SK-N-MC (cell line): ENCODE measurements around the gene ABLIM2.

Experiments
- DNase-seq: peaks from one replicate; pipeline ENCODE4 v3.0.0-alpha.2; 2011; ENCODE audit warnings: low read depth, low spot score
- H3K27ac ChIP-seq: fragments of 200-600 bp; sonication (generic); 2 replicates; pipeline ENCODE4 v1.5.1; 2016; ENCODE audit warnings: mixed run types
- H3K36me3 ChIP-seq: fragments of 200-600 bp; sonication (generic); 2 replicates; pipeline ENCODE4 v1.6.1; 2017; ENCODE audit warnings: antibody characterized with exemption, low read length, mixed read lengths; ENCODE audit not compliant: insufficient read depth
- H3K4me3 ChIP-seq: fragments of 200-600 bp; sonication (generic); 2 replicates; pipeline ENCODE4 v1.5.1; 2016
- H3K9ac ChIP-seq: fragments of 200-600 bp; sonication (generic); 2 replicates; pipeline ENCODE4 v1.8.0; 2017; ENCODE audit warnings: mixed run types, mixed read lengths; ENCODE audit not compliant: insufficient read length
- H3K9me3 ChIP-seq: fragments of 200-600 bp; sonication (generic); 2 replicates; pipeline ENCODE4 v1.6.1; 2017; ENCODE audit warnings: low read depth, mild to moderate bottlenecking, antibody characterized with exemption, low read length, moderate library complexity, mixed read lengths
- EZH2 ChIP-seq: fragments of 200-600 bp; sonication (generic); IDR thresholded peaks from one replicate; pipeline ENCODE4 v1.6.1; 2017; ENCODE audit warnings: antibody characterized with exemption
- FOXP2 ChIP-seq: optimal IDR thresholded peaks from 2 replicates; pipeline ENCODE3; 2011; ENCODE audit warnings: mild to moderate bottlenecking, moderate library complexity; ENCODE audit not compliant: insufficient read depth; ENCODE audit errors: extremely low read length, control extremely low read depth
- POLR2AphosphoS5 ChIP-seq: IDR thresholded peaks from 2 replicates; pipeline ENCODE4 v1.6.1; 2012; ENCODE audit warnings: mild to moderate bottlenecking, low read depth, low read length, borderline replicate concordance

ABLIM2 gene

DNA sequence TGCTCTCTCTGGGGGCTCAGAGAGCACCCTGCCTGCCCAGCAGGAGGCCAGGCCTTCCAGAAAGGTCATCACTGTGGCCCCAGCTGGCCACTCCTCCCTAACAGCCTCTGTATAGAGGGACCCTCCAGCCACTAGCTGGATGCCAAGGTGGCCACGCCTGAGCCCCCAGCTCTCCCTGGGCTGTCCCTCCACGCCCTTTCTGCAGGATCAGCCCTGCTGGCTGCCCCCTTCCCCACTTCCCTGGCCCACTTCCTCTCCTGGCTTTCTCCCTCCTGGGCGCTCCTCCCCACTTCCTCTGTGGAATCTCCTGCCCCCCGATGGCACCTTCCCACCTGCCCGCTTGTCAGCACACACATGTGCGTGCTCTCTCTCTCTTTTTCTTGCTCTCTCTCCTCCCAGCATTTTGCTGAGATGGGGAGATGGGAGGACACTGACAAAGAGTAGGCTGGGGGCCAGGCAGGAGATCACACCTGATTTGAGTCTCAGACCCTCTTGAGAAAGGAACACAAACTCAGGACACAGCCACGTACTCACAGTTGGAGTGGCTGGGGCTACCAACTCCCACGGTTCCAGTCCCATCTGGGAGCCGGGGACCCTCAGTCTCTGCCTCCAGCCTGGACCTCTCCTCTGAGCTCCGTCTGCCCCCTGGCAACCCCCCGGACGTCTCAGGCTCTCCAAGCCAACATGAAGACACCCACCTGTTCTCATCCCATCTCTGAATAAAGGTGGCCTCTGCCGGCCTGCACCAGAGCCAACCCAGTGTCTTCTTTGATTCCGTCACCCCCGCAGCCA is 156.9 kb downstream of the ABLIM2 start:
- Histone ChIP-seq H3K9ac (no peak overlapping the region), H3K9me3 (no peaks in the 10 kb centered on the region), H3K4me3 (no peak overlapping the region), H3K36me3 (no peaks in the 10 kb centered on the region), H3K27ac (no peak overlapping the region)
- no peak for DNase-seq
- TF ChIP-seq POLR2AphosphoS5 (no peak), FOXP2 (no peak), EZH2 (no peak)

DNA sequence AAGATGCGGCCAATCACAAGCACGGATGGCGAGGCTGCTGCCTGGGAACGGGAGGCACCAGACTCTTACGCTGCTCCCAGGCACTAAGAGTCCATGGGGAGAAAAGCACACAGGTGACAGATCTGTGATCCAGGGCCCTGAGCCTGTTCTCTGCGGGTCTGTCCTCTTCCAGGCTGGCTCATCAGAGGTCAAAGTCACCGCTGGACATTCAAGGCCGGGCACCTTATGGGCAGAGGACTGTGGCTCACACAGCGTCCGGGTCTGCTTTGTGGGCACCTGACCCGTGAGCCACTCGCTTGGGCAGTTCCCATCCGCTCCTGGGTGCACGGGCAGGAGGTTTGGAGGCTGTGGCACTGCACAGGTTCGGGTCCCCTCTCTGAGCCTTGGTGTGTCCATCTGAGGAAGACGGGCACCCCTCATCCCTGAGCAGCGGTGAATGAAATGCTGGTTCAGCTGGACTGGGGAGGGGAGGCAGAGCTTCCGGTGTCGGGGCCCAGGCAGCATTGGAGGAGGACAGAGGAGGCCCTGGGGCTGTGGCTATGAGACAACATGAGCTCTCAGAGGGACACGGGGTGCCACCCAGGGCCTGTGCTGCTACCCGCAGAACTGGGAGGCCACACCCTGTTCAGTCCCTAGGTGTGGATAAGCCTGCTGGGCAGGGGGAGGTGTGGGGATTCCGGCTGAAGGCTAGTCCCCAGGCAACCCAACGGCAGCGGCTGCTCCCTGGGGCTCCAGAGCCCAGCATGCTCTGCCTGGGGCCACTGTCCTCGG is 157.7 kb downstream of the ABLIM2 start:
- Histone ChIP-seq H3K4me3 (no peak overlapping the region), H3K9ac (no peak overlapping the region), H3K9me3 (no peaks in the 10 kb centered on the region), H3K27ac (no peak overlapping the region), H3K36me3 (no peaks in the 10 kb centered on the region)
- no peak for TF ChIP-seq EZH2
- DNase-seq = no peak

DNA sequence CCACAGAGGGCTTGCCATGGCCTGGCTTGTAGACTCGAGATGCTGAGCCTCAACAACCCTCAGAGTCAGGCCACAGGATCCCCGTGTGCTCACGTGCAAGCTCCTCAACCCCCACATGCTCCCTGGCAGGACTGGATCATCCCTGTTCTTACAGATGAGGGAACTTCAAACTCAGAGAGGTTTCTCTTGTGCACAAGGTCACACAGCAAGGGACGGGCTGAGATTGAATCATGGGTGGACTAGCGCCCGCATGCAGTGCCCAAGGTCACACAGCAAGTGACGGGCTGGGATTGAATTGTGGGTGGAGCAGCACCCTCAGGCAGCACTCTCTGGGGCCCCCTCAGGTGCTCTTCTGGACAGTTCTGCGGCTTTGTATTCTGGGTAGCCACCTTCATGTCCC is 158.4 kb downstream of the ABLIM2 start:
- no peak for DNase-seq
- H3K9me3 ChIP-seq = no peaks in the 10 kb centered on the region
- TF ChIP-seq EZH2 (no peak), POLR2AphosphoS5 (no peak), FOXP2 (no peak)
- H3K4me3 ChIP-seq = no peak overlapping the region
- no peak overlapping the region for H3K27ac ChIP-seq
- H3K9ac ChIP-seq = no peak overlapping the region
- H3K36me3 ChIP-seq = no peaks in the 10 kb centered on the region

- no peak for TF ChIP-seq FOXP2
- TF ChIP-seq EZH2 = no peak
- TF ChIP-seq POLR2AphosphoS5 = no peak
- Histone ChIP-seq H3K4me3 (no peak overlapping the region), H3K27ac (no peak overlapping the region), H3K9ac (no peak overlapping the region), H3K36me3 (no peaks in the 10 kb centered on the region), H3K9me3 (no peaks in the 10 kb centered on the region)
- no peak for DNase-seq
These were observed 158.9 kb downstream of the ABLIM2 start for GRCh38 chr4:7999695-8000094.

- DNase-seq = no peak
- H3K9me3 ChIP-seq = no peaks in the 10 kb centered on the region
- no peak overlapping the region for H3K9ac ChIP-seq
- TF ChIP-seq EZH2 = no peak
- no peak for TF ChIP-seq POLR2AphosphoS5
- no peak for TF ChIP-seq FOXP2
- no peak overlapping the region for H3K4me3 ChIP-seq
- H3K27ac ChIP-seq = no peak overlapping the region
- no peaks in the 10 kb centered on the region for H3K36me3 ChIP-seq
These were observed 159.3 kb downstream of the ABLIM2 start for GRCh38 chr4:7999279-7999678.

DNA sequence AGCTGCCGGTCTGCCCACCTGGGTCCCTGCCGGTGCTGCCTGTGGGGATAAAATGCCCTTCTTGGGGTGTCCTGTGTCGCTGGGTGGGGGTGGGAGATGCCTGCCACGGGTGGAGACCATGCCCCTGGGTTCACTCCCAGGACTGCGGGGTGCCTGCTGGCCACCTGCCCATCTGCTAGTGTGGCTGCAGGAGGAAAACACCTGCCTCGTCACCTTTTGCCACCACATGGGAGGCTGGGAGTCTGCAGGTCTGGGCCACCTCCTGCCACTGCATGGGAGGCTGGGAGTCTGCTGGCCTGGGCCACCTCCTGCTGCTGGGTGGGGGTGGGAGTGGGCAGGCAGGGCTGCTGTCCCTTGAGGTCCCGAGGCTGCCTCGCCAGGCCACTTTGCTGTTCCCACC is 160.2 kb downstream of the ABLIM2 start:
- H3K36me3 ChIP-seq = no peaks in the 10 kb centered on the region
- H3K27ac ChIP-seq = no peak overlapping the region
- no peak for TF ChIP-seq POLR2AphosphoS5
- no peak for TF ChIP-seq EZH2
- no peak for TF ChIP-seq FOXP2
- no peak for DNase-seq
- H3K9ac ChIP-seq = no peak overlapping the region
- no peak overlapping the region for H3K4me3 ChIP-seq
- H3K9me3 ChIP-seq = no peaks in the 10 kb centered on the region

DNA sequence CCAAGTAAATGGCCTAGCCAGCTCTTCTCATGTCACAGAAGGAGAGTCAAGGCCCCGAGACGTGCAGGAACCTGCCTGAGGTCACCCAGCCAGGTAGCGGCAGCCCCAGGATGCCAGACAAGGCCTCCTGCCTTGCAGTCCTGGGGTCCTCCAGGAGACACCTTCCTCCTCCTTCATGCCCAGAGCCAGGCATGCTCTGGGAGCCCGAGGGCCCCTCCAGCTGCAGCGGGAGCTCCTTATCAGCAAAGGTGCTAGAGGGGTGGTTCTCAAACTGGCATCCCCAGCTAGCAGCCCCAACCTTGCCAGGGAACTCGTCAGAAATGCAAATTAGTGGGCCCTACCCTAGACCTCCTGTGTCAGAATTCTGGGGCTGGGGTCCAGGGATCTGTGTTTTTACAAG is 162.7 kb downstream of the ABLIM2 start:
- Histone ChIP-seq H3K36me3 (no peaks in the 10 kb centered on the region), H3K4me3 (no peak overlapping the region), H3K27ac (no peak overlapping the region), H3K9ac (no peak overlapping the region), H3K9me3 (no peaks in the 10 kb centered on the region)
- no peak for DNase-seq
- TF ChIP-seq FOXP2 (no peak), POLR2AphosphoS5 (no peak), EZH2 (no peak)

DNA sequence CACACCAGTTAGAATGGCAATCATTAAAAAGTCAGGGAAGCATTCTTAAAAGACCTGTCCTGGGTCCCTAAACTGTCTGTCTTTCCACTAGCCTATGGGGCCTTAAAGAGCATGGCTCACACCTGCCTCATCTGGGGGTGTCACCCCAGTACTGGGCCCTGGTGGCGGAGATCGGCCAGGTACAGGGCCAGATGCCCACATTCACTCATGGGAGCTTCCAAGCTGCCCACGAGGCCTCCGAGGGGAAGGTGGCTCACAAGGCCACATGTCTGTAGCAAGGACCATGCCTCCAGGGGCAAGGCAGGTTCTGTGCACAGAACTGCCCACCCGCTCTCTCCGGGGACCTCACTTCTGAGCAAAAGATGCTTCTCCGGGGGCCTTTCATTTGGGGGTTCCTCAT is 163.5 kb downstream of the ABLIM2 start:
- TF ChIP-seq EZH2 (no peak), FOXP2 (no peak), POLR2AphosphoS5 (no peak)

More for the DNA sequence above, 163.5 kb downstream of the ABLIM2 start:
- Histone ChIP-seq H3K4me3 (no peak overlapping the region), H3K27ac (no peak overlapping the region), H3K9ac (no peak overlapping the region), H3K36me3 (no peaks in the 10 kb centered on the region), H3K9me3 (no peaks in the 10 kb centered on the region)
- DNase-seq = no peak
